ENCODE data around the gene ADH1B. TPM values are rescaled to one million over a fixed set of nuclear protein-coding genes. Genes with fewer than 3 reads are reported as not detected.
"Not testable (repeated sequence)": the region's sequence is repeated elsewhere in the genome, so short reads cannot be mapped to it uniquely, and the experiment has no call there.

Gene ADH1B
- total RNA-seq (2014; rRNA removed; shearing (Covaris generic)): not detected in 2 replicates

DNA sequence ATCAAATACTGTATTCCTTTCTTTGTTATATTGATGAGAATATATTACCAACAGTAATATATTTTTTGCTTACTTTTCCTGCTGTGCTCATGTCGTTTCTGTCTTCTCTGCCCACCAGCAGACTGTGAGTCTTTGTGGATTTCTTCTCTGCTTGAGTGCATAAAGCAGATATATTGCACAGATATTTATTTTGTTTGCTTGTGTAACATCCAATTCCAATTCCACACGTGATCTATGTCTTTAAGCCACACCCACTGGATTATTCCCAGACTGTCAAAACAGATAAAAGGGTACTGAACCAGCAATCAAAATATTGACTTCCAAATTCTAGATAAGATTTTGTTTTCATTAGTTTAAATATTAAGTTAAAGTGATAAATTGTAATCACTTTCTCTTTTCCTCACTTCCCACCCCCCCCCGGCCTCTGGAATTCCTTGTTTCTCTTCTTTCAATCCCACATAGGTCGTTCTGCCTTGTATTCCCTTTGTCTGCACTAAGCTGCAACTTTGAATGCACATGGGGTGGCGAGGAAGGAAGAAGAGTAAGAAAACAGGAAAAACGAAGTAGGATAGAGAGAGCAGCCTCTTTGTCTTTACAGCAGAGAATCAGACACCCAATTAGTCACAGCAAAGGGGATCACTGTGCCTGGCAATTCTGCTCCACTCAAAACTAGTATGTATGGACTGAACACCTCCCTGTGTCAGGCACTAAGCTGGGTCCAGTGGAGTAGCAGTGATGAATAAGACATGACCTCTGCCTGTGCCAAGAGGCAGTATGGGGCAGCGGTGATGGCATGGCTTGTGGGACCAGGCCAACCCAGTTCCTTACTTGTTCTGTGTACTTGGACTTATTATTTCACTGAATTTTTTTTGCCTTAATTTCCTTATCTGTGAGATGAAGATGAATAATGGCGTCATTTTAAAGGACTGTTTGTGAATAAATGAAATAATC lies at the start of gene ADH1B:
ADH1B (minus strand) TSS at position 161 of the 951 bp plus-strand sequence; CDS start at position 91, 70 bp downstream.
- no peak for DNase-seq (ENCODE audit: low spot score)

DNA sequence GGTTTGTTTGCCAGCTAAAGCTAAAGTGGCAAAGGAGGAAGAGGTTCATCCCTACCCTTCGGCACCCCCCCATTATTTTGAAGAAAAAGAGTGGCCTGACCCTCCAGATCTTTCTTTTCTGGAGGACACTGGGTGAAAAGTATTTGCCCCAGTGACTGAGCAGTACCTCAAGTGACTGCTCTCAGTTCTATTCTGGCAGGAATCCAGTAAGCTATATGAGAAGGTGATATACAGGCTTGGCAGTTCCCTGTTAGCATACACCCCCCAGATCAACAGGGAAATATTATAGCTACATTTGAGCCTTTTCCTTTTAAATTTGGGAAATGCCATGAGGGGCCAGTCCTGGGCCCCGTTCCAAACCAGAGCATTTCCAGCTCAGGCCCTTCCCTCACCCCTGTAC lies 46.6 kb upstream of the ADH1B start:
- DNase-seq (ENCODE audit: low spot score): not testable (repeated sequence)

- DNase-seq (ENCODE audit: low spot score): no peak
These were observed 45.3 kb upstream of the ADH1B start for GRCh38 chr4:99366491-99366890.

DNA sequence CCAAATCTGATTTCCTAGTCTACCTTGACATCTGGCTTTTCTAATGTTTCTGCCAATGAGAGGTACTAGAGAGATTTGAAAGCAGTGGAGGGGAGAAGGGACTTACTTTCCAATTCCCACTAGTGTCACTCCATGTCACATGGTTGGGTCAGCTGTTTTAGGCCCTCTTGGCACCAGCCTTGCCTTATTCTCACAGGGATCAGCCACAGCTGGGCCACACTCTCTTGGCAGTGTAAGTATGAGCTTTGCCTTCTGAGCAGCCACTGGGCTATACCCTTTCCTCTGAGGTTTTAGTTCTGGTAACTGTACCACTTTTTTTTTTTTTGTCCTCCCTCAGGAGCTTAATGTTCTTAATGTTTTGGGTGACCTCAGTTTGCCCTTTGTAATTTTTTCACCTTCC lies 41.6 kb upstream of the ADH1B start:
- DNase-seq (ENCODE audit: low spot score): no peak

- no peak for DNase-seq (ENCODE audit: low spot score)
These were observed 40.7 kb upstream of the ADH1B start for GRCh38 chr4:99361899-99362275.

GRCh38 chr4:99361268-99361898 lies 40.2 kb upstream of the ADH1B start:
- DNase-seq (ENCODE audit: low spot score): no peak

- DNase-seq (ENCODE audit: low spot score): no peak
These were observed 38.4 kb upstream of the ADH1B start for GRCh38 chr4:99359480-99360204.

- no peak for DNase-seq (ENCODE audit: low spot score)
These were observed 36.7 kb upstream of the ADH1B start for GRCh38 chr4:99357948-99358347.

DNA sequence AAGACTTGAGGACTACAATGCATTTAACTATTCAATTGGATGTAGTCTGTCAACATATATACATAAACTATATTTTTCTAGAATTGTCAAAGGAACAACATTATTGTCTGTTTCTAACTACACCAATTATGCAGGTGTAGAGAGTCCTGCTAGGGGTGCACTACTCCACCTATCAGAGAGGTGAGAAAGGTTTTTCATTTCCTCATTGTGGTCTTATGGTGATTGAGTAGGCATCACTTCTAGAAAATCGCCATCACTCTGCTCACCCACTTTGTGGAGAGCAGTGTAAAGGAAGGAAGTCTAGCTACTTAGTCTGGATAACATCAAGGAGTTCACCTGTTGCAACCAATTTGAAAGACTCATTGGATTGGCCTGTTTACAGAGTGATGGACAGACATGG lies 35.8 kb upstream of the ADH1B start:
- no peak for DNase-seq (ENCODE audit: low spot score)

DNA sequence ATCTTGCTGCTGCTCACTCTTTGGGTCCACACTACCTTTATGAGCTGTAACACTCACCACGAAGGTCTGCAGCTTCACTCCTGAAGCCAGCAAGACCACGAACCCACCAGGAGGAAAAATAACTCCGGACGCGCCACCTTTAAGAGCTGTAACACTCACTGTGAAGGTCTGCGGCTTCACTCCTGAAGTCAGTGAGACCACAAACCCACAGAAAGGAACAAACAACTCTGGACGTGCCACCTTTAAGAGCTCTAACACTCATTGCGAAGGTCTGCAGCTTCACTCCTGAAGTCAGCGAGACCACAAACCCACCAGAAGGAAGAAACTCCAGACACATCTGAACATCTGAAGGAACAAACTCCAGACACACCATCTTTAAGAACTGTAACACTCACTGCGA lies 34.9 kb upstream of the ADH1B start:
- not testable (repeated sequence) for DNase-seq (ENCODE audit: low spot score)

GRCh38 chr4:99352602-99353537 lies 31.7 kb upstream of the ADH1B start, which contains the start of gene ADH1C:
TSS of gene ADH1C (minus strand) at chr4:99352746. CDS start at chr4:99352675, 71 bp downstream.
- peak; percentile 2 for DNase-seq (ENCODE audit: low spot score)

DNA sequence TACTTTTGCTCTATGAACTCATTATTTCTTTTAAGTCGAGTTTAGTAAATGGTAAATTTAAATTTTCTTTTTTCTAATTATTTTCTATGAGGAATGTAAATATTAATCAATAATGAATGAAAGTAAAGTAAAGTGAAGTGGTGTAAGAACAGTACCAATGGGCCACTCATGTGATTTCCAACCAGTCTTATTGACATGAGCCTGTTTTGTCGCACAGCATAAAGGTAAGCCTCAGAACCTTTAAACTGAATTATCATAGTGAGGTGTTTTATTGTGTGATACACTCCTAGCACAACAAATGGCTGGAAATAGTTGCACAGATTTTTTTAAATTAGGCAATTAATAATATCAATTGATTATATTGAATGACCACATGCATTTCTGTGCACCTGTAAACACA lies 30.3 kb upstream of the ADH1B start:
- no peak for DNase-seq (ENCODE audit: low spot score)

DNA sequence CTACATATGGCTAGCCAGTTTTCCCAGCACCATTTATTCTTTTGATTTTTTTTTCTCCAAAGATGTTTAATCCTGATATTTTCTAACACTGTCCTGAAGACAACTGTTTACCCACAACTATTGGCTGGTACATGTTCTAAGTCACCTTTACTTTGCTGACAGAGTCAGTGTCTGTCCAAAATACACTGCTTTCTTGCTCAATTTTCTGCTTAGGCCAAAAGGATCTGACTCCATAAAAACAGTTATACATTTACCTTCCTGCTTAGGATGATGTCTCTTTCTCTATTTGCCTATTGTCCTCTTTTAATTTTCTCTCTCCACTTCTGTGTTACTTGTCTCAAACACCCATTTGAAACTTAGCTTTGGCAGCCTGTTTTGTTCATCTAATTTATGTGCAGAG lies 28.1 kb upstream of the ADH1B start:
- no peak for DNase-seq (ENCODE audit: low spot score)

- not testable (repeated sequence) for DNase-seq (ENCODE audit: low spot score)
These were observed 21.4 kb upstream of the ADH1B start for GRCh38 chr4:99342624-99343023.

DNA sequence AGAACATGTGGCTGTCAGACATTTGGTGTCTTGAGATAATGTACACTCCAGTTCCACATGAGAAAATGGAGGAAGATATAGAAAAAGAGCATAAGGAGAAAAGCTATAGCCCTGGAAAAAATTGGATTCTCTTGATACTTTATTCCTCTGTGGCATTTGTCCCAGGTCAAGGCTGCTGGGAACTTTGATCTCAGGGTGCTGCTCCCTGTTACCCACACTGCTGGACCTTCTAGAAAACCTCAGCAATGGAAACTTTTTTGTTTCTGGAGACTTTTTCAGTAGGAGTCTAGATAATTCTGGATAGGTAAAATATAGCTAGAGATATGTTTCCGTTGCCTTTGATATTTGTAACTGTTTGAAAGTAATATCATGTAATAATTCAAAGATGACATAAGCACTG lies 20.2 kb upstream of the ADH1B start:
- no peak for DNase-seq (ENCODE audit: low spot score)

DNA sequence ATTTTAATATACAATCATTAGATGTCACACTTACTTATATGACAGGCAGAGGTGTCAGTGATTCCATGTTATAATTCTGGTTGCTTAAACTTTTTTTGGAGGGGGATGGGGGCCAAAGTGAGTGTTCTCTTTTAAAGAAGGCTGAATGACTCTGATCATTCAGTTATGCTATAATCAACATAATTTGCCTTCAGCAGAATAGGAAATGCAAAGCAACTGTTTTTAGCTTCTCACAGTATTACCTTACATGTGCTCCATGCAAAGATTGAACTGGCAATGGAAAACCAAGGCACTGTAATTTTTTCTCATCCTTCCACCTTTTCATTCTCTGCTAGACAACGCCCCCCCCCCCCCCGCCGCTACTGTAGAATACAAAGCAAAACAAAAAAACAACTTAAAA lies 18.0 kb upstream of the ADH1B start:
- DNase-seq (ENCODE audit: low spot score): no peak

DNA sequence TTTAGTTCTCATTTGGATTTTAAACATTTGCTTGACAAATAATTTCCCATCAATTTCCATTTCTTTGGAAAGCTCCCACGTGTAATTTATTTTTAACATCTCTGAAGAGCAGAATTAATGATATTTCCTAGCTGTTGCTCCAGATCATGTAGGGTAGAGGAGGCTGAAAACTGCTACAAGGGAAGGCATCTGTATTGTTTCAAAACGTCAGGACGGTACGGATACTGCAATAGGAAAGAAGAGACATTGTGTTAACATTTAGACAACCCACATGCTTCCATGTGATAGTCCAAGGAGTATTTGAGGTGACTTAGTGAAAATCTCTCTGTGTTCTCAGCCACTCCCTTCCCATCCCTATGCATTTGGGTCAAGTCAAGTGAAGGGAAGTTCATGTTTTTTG lies 15.4 kb upstream of the ADH1B start:
- no peak for DNase-seq (ENCODE audit: low spot score)

DNA sequence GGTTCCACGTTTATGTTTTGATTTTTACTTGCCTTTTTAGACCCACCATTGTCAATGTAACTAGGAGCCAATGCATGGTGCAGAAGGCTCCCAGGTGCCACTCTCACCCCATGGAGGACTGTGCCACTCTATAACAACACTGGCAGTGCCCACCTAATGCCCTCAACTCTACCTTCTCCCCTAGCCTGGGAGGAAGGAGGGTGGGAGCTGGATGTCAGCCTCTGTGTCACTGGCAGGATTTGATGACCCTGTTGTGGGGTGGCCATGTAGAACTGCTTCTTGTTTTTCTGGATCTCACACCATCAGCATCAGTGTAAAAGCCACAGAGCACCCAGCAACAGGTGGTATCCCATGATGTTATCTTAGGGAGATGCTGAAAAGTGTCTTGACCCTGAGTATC lies 13.7 kb upstream of the ADH1B start:
- no peak for DNase-seq (ENCODE audit: low spot score)

DNA sequence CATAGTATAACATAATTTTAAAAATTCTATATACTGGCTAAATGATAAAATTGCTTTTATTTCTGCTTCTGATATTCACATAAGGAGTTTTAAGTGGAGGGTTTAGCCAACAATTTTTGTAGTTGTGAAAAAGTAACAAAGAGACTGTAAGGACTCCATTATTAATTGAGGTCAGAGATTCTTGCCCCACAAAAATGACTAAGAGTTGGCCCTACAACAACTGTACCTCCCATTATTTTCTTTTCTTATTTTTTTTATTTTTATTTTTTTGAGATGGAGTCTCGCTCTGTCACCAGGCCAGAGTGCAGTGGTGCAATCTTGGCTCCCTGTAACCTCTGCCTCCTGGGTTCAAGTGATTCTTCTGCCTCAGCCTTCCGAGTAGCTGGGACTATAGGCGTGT lies 9.4 kb upstream of the ADH1B start:
- DNase-seq (ENCODE audit: low spot score): no peak

GRCh38 chr4:99329876-99330275 lies 8.7 kb upstream of the ADH1B start:
- DNase-seq (ENCODE audit: low spot score): no peak

DNA sequence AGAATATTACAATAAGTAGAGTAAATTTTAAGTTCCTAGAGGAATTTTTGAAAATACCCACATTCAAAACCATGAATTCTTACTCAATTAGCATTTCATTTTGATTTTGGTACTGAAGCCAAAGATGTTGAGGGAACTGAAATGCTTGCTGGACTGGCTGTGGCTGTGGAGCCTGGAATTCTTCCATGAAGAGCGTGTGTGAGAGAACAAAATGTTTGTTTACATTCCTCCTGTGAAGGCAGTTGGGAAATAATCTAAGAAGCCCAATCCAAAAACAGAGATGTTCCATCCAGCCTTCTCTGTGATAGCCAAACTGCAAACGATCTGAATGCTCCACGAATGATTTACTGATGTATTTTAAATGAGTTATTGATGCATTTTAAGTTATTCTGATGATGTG lies 3.8 kb upstream of the ADH1B start:
- no peak for DNase-seq (ENCODE audit: low spot score)

Data from HT-29 (cell line).